OCI-LY3 (cell line): ENCODE results near the gene PNMA6E.

Experiments
- EZH2phosphoT487 ChIP-seq: fragments of 200-600 bp; shearing (Covaris generic); IDR thresholded peaks from 2 replicates; pipeline ENCODE4 v1.6.1; 2018; ENCODE audit warnings: antibody characterized with exemption, mixed run types, low read depth
- TF ChIP-seq, protein P1 (sequence below): fragments of 200-600, 300-600 bp; sonication (generic); IDR thresholded peaks from 2 replicates; pipeline ENCODE4 v1.5.1; 2014; ENCODE audit warnings: antibody characterized with exemption, low read length, low read depth

DNA sequence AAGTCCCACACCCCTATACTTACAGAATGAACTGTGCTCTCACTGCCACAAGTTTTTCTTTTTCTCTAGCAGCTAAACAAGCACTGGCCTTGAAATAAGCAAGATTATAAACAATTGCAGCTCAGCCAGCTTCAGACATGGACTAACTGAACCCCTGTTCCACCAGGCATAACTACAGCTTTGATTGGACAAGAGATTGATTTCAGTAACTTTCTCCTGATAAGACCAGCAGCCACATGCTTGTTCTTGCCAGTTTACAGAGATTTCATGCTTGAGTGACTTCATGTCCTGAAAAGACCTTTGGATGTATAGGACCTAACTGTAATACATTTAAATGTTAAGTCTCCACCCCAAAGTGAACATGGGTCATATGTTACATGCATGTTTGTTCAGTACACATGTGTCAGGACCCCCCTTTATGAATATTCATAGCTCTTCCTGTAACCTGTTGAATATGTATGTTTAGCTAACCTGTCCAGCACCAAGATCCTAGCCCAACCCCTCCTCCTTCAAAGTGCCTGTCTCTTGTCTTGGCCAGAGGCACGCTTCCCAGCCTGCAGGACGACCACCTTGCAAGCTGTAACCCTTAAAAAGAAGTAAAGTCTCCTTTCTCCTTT, 39.3 kb downstream of the PNMA6E start:
- TF ChIP-seq, protein P1, sequence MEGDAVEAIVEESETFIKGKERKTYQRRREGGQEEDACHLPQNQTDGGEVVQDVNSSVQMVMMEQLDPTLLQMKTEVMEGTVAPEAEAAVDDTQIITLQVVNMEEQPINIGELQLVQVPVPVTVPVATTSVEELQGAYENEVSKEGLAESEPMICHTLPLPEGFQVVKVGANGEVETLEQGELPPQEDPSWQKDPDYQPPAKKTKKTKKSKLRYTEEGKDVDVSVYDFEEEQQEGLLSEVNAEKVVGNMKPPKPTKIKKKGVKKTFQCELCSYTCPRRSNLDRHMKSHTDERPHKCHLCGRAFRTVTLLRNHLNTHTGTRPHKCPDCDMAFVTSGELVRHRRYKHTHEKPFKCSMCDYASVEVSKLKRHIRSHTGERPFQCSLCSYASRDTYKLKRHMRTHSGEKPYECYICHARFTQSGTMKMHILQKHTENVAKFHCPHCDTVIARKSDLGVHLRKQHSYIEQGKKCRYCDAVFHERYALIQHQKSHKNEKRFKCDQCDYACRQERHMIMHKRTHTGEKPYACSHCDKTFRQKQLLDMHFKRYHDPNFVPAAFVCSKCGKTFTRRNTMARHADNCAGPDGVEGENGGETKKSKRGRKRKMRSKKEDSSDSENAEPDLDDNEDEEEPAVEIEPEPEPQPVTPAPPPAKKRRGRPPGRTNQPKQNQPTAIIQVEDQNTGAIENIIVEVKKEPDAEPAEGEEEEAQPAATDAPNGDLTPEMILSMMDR: no peak
- no peak for TF ChIP-seq EZH2phosphoT487
